Choroid plexus epithelial cell (primary cell): Measurements from ENCODE around the gene MCCC1.

Source experiments
- DNase-seq: peaks from one replicate; pipeline ENCODE4 v3.0.0-alpha.2; 2010; ENCODE audit warnings: low read depth
- H3K4me3 ChIP-seq: 2 replicates; pipeline ENCODE4 v1.5.1; 2011; ENCODE audit warnings: low read depth, mild to moderate bottlenecking, control low read depth, low read length, moderate library complexity
- TF ChIP-seq, protein P1 (sequence below): conservative IDR thresholded peaks from 2 replicates; pipeline ENCODE4 v1.5.1; 2011; ENCODE audit warnings: low read depth, mild to moderate bottlenecking, control low read depth, inconsistent platforms, low read length, moderate library complexity

The MCCC1 gene

DNA sequence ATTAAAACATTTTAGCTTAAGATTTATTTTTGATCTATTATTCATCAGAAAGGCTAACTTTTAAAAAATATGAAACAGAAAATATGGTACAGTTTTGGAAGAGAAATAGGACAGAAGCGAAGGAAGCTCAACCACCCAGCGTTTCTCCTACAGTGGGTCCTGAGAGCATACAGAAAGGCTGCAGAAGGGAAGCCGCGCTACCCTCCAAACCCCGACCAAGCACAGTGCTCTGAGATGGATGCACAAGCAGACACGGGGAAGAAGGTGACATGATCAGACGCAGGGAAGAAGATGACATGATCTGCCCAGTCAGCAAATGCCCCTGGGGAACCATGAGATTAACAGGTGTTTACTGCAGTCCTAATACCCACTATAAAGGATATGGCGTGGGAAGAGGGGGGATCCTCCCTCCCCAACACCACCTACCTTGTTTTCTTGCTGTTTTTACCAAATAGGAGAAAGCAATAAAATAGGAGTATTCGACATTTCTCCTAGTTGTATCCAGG, 133.4 kb downstream of the MCCC1 start:
- TF ChIP-seq, protein P1, sequence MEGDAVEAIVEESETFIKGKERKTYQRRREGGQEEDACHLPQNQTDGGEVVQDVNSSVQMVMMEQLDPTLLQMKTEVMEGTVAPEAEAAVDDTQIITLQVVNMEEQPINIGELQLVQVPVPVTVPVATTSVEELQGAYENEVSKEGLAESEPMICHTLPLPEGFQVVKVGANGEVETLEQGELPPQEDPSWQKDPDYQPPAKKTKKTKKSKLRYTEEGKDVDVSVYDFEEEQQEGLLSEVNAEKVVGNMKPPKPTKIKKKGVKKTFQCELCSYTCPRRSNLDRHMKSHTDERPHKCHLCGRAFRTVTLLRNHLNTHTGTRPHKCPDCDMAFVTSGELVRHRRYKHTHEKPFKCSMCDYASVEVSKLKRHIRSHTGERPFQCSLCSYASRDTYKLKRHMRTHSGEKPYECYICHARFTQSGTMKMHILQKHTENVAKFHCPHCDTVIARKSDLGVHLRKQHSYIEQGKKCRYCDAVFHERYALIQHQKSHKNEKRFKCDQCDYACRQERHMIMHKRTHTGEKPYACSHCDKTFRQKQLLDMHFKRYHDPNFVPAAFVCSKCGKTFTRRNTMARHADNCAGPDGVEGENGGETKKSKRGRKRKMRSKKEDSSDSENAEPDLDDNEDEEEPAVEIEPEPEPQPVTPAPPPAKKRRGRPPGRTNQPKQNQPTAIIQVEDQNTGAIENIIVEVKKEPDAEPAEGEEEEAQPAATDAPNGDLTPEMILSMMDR, result no peak
- DNase-seq, result no peak
- H3K4me3 ChIP-seq, result no peak overlapping the region
